DOHH2 (cell line): ENCODE measurements around the gene WHRN.

ENCODE experiments used
- CTCF ChIP-seq: fragments of 200-600 bp; sonication (generic); IDR thresholded peaks from one replicate; pipeline ENCODE4 v1.5.1; 2014; ENCODE audit warnings: antibody characterized with exemption, mild to moderate bottlenecking, low read depth, low read length; ENCODE audit not compliant: poor library complexity, severe bottlenecking
- EZH2phosphoT487 ChIP-seq: fragments of 200-600 bp; sonication (generic); IDR thresholded peaks from 2 replicates; pipeline ENCODE4 v1.6.1; 2017; ENCODE audit warnings: borderline replicate concordance, mild to moderate bottlenecking, antibody characterized with exemption, low read length, moderate library complexity, mixed read lengths

GRCh38 chr9:114384836-114385396 is 120.4 kb downstream of the WHRN start:
- TF ChIP-seq CTCF (peak; percentile 18), EZH2phosphoT487 (no peak)
